Measurements from ENCODE around the gene KIAA1958. TPM values are rescaled to one million over a fixed set of nuclear protein-coding genes. Genes with fewer than 3 reads are reported as not detected.

Gene KIAA1958
- total and polyA plus RNA-seq, 2 experiments from 2014 or later = 9.4 to 41.7 TPM

- TF ChIP-seq ZNF462 (CRISPR knock-in tag; IDR thresholded peaks at IDR 0.05) (no peak), EZH2 (IDR thresholded peaks at IDR 0.05; ENCODE audit: low read depth, unreplicated experiment) (no peak), ETS1 (IDR thresholded peaks at IDR 0.05) (no peak)
These were observed 47.0 kb downstream of the KIAA1958 start (continued) for GRCh38 chr9:112533660-112534059.

- peaks cover 6% of the 10 kb centered on the region; the same call in 1 of the 2 replicates for H3K4me1 ChIP-seq (ENCODE audit: insufficient read depth)
- H3F3A ChIP-seq (replicated peaks; ENCODE audit: low read depth) = no peaks in the 10 kb centered on the region
- H3K4me3 ChIP-seq = no peak overlapping the region
- H3K4me1 Mint-ChIP-seq = peaks cover 10% of the 10 kb centered on the region
- H3K9me3 Mint-ChIP-seq = no peaks in the 10 kb centered on the region
- H3K36me3 ChIP-seq (ENCODE audit: insufficient read depth) = no peaks in the 10 kb centered on the region; the same call in 1 of the 2 replicates
- no peak overlapping the region for H3K4me2 ChIP-seq
- peaks cover 28% of the 10 kb centered on the region for H4K20me1 ChIP-seq (replicated peaks; ENCODE audit: insufficient read depth)
- DNase-seq (ENCODE audit: low spot score) (no peak), ATAC-seq (no peak)
- no peak overlapping the region for H2AFZ ChIP-seq
- no peaks in the 10 kb centered on the region for H3K27me3 Mint-ChIP-seq (ENCODE audit: insufficient read depth, low read depth, poor library complexity)
- H3K36me3 Mint-ChIP-seq (ENCODE audit: low read depth) = no peaks in the 10 kb centered on the region
- no peak overlapping the region for H3K4me3 Mint-ChIP-seq
- H3K27ac ChIP-seq (ENCODE audit: low read depth) = no peak overlapping the region
- H3K9me2 ChIP-seq (ENCODE audit: insufficient read depth) = no peaks in the 10 kb centered on the region
- H3K27ac Mint-ChIP-seq = no peak overlapping the region
- peaks cover 100% of the 10 kb centered on the region for H3K79me2 ChIP-seq (replicated peaks; ENCODE audit: insufficient read depth)
- no peaks in the 10 kb centered on the region for H3K27me3 ChIP-seq (ENCODE audit: insufficient read depth)
- TF ChIP-seq EZH2 (IDR thresholded peaks at IDR 0.05; ENCODE audit: low read depth, unreplicated experiment) = no peak
- no peak for TF ChIP-seq CREB1 (CRISPR knock-in tag; IDR thresholded peaks at IDR 0.05; ENCODE audit: low read depth)
- TF ChIP-seq EZH2phosphoT487 (IDR thresholded peaks at IDR 0.05; ENCODE audit: unreplicated experiment) = no peak
- no peak for TF ChIP-seq POLR2AphosphoS5 (IDR thresholded peaks at IDR 0.05; ENCODE audit: low read depth)
- TF ChIP-seq ZNF462 (CRISPR knock-in tag; IDR thresholded peaks at IDR 0.05) = no peak
These were observed 48.7 kb downstream of the KIAA1958 start for GRCh38 chr9:112535301-112535700.
